Thoracic aorta endothelial cell (primary cell): Measurements from ENCODE around the gene TBC1D24. TPM values are rescaled to one million over a fixed set of nuclear protein-coding genes. Genes with fewer than 3 reads are reported as not detected.

Experiments used
- small RNA-seq: library from RNA; depleted of rRNA; stranded (forward); fragments of <200 nt; gene quantifications from one replicate; pipeline ENCODE3, GENCODE V24; 2012
- total RNA-seq: library from RNA; depleted of rRNA; stranded (reverse); fragments of >200 nt; gene quantifications from 2 replicates; pipeline ENCODE4 v1.2.3, GENCODE V29; 2012

TBC1D24 gene
- total RNA-seq = 15.3 and 16.7 TPM in 2 replicates

DNA sequence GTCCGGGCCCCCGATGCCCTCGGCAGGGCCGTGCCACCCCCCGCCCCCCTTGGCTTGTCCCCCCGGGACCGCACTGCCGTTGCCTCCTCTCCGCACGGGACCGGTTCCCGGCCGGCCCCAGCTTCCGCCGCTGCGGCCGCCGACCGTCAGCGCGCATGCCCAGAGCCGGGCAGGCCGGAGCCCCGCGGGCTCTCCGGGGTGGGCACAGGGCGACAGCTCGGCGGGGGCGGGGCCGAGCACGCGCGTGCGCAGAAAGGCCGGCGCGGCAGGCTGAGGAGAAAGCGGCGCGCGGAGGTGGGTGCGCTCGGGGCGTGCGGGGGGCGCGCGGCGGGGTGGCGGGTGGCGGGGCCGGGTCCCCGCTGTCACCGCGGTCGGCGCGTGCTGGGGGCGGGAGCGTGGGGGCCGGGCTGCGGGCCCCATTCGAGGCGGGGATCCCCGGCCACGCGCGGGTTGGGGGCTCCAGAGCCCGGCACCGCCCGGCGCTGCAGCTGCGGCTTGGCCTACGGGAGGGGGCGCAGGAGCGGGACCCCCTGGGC lies at the start of gene TBC1D24:
TBC1D24 (plus strand) TSS at position 251 of the 536 bp plus-strand sequence. CDS start 21,022 bp downstream, outside the sequence.

GRCh38 chr16:2429034-2429770 lies 45.7 kb upstream of the TBC1D24 start, which contains the start of gene CCNF:
CCNF (plus strand) TSS chr16:2429447; CDS start chr16:2429482, 35 bp downstream.

DNA sequence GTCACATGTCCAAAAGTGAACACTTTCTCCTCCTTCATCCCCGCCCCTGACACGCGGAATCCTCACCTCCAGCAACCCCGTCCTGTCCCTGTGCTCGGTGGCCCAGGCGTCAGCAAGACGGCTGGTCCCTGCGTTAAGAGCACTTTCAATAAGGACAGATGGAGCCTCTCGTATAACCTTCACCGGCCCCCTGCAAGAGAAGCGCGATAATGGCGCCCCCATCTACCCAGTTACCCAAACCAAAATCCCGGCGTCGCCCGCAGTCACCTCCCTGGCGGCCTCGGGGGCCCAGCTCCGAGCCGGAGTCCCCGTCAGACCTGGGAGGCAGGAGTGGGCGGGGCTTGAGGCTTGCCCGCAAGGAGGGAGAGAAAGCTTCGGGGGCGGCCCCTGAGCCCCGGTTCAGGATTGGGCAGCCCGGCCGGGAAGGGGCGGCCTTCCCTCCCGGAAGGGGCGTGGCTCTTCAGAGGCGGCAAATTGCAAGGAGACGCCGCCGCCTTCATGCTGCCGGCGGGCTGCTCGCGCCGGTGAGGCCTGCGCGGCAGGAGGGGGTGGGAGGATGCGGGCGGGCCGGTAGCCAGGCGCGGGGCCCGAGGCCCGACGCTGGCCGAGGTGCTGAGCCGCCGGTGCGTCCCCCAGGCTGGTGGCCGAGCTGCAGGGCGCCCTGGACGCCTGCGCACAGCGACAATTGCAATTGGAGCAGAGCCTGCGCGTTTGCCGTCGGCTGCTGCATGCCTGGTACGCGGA lies 15.1 kb upstream of the TBC1D24 start, which contains the start of gene TEDC2:
TEDC2 (plus strand) TSS at position 463 of the 744 bp plus-strand sequence; CDS start at position 499, 36 bp downstream.

GRCh38 chr16:2471016-2471652 lies 3.8 kb upstream of the TBC1D24 start, which contains the start of gene NTN3:
NTN3 (plus strand) TSS chr16:2471297; CDS start chr16:2471702, 405 bp downstream.

GRCh38 chr16:2513405-2514332 lies 38.7 kb downstream of the TBC1D24 start, which contains the start of gene ATP6V0C:
ATP6V0C (plus strand) TSS chr16:2513952; CDS start chr16:2514104, 152 bp downstream.

DNA sequence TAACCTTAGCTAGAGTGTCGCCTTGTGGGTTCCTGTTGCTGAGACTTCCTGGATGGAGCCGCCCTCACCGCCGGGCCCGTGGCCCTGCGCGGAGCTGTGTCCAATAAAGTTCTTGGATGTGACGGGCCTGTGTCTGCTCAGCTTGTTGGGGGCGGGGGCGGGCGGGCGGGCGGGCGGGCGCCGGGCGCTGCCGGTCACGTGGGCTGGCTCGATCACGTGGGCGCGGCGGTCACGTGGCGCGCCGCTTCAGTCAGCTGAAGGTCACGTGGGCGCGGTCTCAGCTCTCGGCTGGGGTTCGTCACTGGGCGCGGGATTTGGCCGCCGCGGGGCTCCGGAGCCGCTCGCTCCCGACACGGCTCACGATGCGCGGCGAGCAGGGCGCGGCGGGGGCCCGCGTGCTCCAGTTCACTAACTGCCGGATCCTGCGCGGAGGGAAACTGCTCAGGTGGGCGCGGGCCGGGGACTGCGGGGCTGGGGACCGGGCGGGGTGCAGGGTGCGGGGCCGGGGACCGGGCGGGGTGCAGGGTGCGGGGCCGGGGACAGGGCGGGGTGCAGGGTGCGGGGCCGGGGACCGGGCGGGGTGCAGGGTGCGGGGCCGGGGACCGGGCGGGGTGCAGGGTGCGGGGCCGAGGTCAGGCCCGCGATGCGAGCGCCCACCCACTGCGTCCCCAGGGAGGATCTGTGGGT lies 45.3 kb downstream of the TBC1D24 start, which contains the start of gene AMDHD2:
AMDHD2 (plus strand) TSS at position 275 of the 687 bp plus-strand sequence; CDS start at position 363, 88 bp downstream.

DNA sequence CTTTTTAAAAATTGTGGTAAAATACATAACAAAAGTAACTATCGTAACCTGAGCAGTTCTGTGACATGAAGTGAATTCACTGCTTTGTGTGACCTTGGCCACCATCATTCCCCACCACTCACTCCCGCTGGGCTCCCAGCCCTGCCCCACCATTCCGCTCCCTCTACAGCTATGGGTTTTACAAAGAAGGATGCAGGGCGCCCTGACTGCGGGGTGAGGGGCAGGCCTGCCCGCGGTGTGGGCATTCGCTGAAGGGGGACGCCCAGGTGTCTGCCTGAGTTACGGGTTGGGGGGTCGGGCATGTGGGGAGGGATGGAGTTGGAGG lies 56.4 kb downstream of the TBC1D24 start, which contains the start of gene CEMP1:
CEMP1 (minus strand) TSS at position 38 of the 325 bp plus-strand sequence. CDS start 335 bp downstream, outside the sequence.

GRCh38 chr16:2537451-2538379 lies 62.8 kb downstream of the TBC1D24 start, which contains the start of gene PDPK1:
PDPK1 (plus strand) TSS chr16:2538021; CDS start chr16:2538113, 92 bp downstream.

Small RNA genes lying within 50 kb of the gene (small RNA-seq; reads per million reads assigned to genes)
- gene AC093525.1 = not detected
- not detected for gene MIR3178
- gene MIR6768 = 1.5 reads per million, percentile 36 among the genes with 10 or more reads in this experiment

Other genes starting within 250 kb of the TBC1D24 start
- 0.36 and 0.80 TPM in 2 replicates for gene DNASE1L2, start 238.7 kb upstream of the TBC1D24 start, total RNA-seq
- gene ECI1, start 223.5 kb upstream of the TBC1D24 start, total RNA-seq = 23.5 and 24.5 TPM in 2 replicates
- gene RNPS1, start 207.0 kb upstream of the TBC1D24 start, total RNA-seq = 138 and 175 TPM in 2 replicates
- gene ABCA3, start 134.4 kb upstream of the TBC1D24 start, total RNA-seq = 24.3 and 31.2 TPM in 2 replicates
- 41.5 and 70.0 TPM in 2 replicates for gene CCNF, start 45.7 kb upstream of the TBC1D24 start, total RNA-seq
- gene TEDC2, start 15.0 kb upstream of the TBC1D24 start, total RNA-seq = 7.7 and 11.6 TPM in 2 replicates
- not detected in 2 replicates for gene NTN3, start 3.8 kb upstream of the TBC1D24 start, total RNA-seq
- gene ATP6V0C, start 38.8 kb downstream of the TBC1D24 start, total RNA-seq = 34.8 and 55.0 TPM in 2 replicates
- 24.3 and 30.5 TPM in 2 replicates for gene AMDHD2, start 45.2 kb downstream of the TBC1D24 start, total RNA-seq
- gene CEMP1, start 56.3 kb downstream of the TBC1D24 start, total RNA-seq = not detected in 2 replicates
- 27.4 and 29.2 TPM in 2 replicates for gene PDPK1, start 62.9 kb downstream of the TBC1D24 start, total RNA-seq
- 25.2 and 27.1 TPM in 2 replicates for gene KCTD5, start 207.4 kb downstream of the TBC1D24 start, total RNA-seq
- gene PRSS27, start 245.1 kb downstream of the TBC1D24 start, total RNA-seq = 0.22 and 0.53 TPM in 2 replicates